GM15510 (cell line): ENCODE results near the gene CEP350.

Experiments used
- POLR2A ChIP-seq: IDR thresholded peaks from 3 replicates; pipeline ENCODE4 v1.6.1; 2011; ENCODE audit warnings: borderline replicate concordance; ENCODE audit not compliant: insufficient read length; ENCODE audit errors: extremely low read depth

The CEP350 gene

DNA sequence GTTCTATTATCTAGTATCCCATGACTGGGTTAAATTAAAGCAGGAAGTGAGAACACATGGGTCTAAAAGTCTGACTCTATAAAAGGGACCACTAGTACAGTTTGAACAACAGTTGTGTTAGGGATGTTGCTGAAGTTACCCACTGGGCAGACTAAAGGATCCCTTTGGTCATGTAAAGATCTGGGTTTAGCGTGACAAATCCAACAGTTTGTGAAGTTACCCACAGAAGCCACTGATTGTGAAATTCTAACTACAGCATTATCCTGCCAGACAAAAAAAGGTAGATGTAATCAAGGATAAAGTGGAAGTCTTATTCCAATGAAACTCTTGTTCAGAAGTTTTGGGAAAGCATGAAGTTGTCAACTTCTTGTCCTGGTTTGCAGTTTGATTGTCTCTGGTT lies 205.7 kb downstream of the CEP350 start:
- no peak for TF ChIP-seq POLR2A

DNA sequence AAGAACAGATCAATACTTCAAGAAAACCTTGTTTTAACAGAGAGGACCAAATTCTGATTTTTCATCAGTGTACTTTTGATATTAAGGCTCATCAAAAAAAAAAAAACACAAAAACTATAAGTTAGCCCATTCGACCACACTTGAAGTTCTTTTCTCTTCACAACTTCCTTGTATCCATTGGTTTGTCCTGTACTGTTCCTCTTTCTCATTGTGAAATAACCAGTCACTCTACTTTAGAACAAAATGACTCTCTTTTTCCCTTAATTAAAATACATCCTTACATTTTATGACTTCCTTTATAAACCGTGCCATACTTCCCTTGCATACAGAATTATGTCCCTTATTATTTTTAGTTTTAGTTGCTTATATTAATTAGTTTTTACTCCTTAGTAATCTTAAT lies 208.4 kb downstream of the CEP350 start:
- TF ChIP-seq POLR2A: no peak
